ENCODE measurements around the gene SAP30L. TPM values are rescaled to one million over a fixed set of nuclear protein-coding genes. Genes with fewer than 3 reads are reported as not detected.

The SAP30L gene
- polyA plus RNA-seq, 3 donors: 54.5 to 55.1 (median 54.5) TPM

DNA sequence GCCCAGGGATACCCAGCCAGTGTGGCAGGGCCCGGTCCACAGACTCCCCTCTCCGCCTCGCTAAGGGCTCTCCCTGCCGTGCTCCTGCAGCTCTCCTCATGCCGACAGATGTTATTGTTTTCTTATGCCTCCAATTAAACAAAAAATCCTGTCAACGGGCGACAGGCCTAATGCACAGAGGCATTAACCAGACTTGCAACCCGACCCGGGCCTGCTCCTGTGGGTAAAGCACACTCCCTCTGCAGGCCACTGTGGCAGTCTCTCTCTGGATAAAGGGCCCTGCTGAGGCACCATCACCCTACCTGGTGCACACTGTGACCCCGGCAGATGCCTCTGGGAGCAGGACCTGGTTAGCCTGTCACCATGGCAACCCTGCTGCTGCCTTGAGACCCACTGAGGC is 59.8 kb downstream of the SAP30L start:
- no peak for DNase-seq (ENCODE audit: low read depth in 3 of 3, low spot score in 2 of 3)

DNA sequence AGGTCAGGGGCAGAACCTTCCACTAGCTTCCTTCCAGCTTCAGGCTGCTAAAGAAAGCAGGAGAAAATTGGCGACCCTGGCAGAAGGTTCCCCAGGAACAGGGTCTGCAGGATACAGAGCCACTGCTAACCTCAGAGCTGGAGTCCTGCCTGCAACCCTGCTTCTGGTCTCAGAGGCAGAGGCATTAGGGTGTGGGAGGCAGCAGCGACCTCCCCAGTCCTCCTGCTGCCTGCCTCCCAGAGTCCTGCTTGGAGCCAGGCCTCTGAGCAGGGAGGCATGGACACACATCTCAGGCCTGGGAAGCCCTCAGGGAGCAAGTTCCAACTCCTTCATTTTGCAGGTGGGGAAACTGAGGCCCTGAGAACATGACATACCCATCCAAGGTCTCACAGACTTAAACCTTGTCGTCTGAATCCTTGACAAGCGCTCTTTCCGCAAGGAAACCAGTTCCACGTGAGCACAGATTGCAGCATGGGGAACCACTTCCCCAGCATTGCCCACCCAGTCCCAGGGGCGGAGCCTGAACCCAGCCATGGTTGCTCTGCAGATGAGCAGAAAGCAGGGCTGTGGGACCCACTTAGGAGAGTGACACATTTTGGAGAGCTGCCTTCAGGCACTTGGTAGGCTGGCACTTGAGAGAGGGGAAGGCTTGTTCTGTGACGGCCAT is 60.4 kb downstream of the SAP30L start:
- DNase-seq (ENCODE audit: low read depth in 3 of 3, low spot score in 2 of 3): no peak

- no peak for DNase-seq (ENCODE audit: low read depth in 3 of 3, low spot score in 2 of 3)
Measured at GRCh38 chr5:154506716-154507080, 60.9 kb downstream of the SAP30L start.

DNA sequence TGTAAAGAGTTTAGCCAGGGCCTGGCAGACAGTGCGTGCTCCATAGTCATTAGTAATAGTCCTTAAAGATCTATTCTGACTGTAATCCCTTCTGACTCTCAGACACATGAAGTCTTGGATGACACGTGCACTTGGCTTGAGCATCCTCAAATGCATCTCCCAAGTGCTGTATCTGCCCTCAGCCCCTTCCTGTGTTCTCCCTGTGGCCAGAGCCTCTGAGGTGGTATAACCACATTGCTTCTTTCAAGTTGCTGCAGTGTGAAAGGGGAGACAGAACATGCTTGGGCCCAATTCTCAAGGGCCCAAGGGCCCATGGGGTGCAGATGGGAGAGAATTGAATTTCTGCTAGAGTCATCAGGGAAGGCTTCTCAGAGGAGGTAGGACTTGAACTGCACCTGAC is 62.3 kb downstream of the SAP30L start:
- DNase-seq (ENCODE audit: low read depth in 3 of 3, low spot score in 2 of 3): no peak

DNA sequence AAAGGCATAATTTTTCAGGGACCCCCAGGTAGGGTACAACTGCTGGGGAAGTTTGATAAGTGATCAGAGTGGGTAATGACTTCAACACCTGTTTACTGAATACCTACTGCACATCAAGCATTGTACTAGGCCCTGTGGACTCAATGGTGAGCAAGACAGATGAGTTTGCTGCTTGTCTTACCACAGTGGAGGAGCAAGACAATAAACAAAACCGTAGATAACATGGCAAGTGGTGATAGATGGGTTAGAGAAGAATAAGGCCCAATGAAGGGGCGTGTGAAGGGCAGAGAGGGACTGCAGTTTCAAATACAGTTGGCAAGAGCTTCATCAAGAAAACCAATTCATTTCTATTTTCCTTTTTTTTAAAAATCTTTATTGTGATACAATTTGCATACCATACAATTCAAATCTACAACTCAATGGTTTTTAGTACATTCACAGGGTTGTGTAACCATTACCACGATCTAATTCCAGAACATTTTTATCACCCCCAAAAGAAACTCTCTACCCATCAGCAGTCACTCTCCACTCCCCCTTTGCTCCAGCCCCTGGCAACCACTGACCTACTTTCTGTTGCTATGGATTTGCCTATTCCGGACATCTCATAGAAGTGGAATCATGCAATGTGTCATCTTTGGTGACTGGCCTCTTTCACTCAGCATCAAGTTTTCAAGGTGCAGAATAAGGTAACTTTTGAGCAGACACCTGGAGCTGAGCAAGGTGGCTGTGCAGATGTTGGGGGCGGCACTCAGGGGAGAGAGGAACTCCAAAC is 64.2 kb downstream of the SAP30L start:
- DNase-seq (ENCODE audit: low read depth in 3 of 3, low spot score in 2 of 3): no peak

Other genes starting within 250 kb of the SAP30L start
- not detected for gene HAND1, start 32.2 kb downstream of the SAP30L start, polyA plus RNA-seq (ENCODE audit: insufficient read length in 3 of 3)

All from right renal cortex interstitium (tissue), 3 donors.